ENCODE results near the gene APBA3. TPM values are rescaled to one million over a fixed set of nuclear protein-coding genes. Genes with fewer than 3 reads are reported as not detected.

APBA3 gene
- 10 to 100 TPM; 28.6 to 30.0 TPM for total RNA-seq

- intact Hi-C loops (cut with micrococcal nuclease), result loop anchor here (1.0 to 5.0 kb wide), 16 partner anchors 41 to 1156 kb away; partner anchors contain the start of genes ANKRD24, CACTIN, CHAF1A and DAPK3
- H3K9me3 Mint-ChIP-seq, result no peaks in the 10 kb centered on the region
- CTCF ChIA-PET, result interaction anchor here (0.5 to 2.4 kb wide), 11 partner anchors 9 to 378 kb away, joined by 3 to 15 read pairs (median 3); no protein-coding TSS in a partner anchor
- H3K4me3 Mint-ChIP-seq, result peak within 1 kb of the TSS; percentile 99
- H3K4me1 Mint-ChIP-seq (ENCODE audit: low read depth), result peaks cover 46% of the 10 kb centered on the region
- peak; percentile 97 for DNase-seq
- peak within 1 kb of the TSS; percentile 98 for H3K27ac Mint-ChIP-seq
- H3K27me3 Mint-ChIP-seq (ENCODE audit: low read depth), result no peaks in the 10 kb centered on the region
- H3K36me3 Mint-ChIP-seq (ENCODE audit: low read depth), result peaks cover 14% of the 10 kb centered on the region
Observed at GRCh38 chr19:3761382-3762129, at the start of gene APBA3. TSS of gene APBA3 (minus strand) at chr19:3761692. CDS start at chr19:3760264, 1,428 bp downstream.

GRCh38 chr19:3810708-3811355 is 49.3 kb upstream of the APBA3 start:
- DNase-seq, result no peak
- intact Hi-C loops (cut with micrococcal nuclease), result loop anchor here (5.0 kb wide), 1 partner anchor 304 kb away; the partner anchor contains the start of gene FZR1
- no peak overlapping the region for H3K27ac Mint-ChIP-seq
- H3K36me3 Mint-ChIP-seq (ENCODE audit: low read depth), result no peaks in the 10 kb centered on the region
- H3K4me1 Mint-ChIP-seq (ENCODE audit: low read depth), result peaks cover 38% of the 10 kb centered on the region
- H3K27me3 Mint-ChIP-seq (ENCODE audit: low read depth), result no peaks in the 10 kb centered on the region
- CTCF ChIA-PET, result interaction anchor here (1.1 to 2.3 kb wide), 2 partner anchors 11 to 27 kb away, joined by 4 to 6 read pairs; no protein-coding TSS in a partner anchor
- no peak overlapping the region for H3K4me3 Mint-ChIP-seq
- H3K9me3 Mint-ChIP-seq, result peaks cover 5% of the 10 kb centered on the region

- Mint-ChIP-seq H3K4me3 (no peak overlapping the region), H3K4me1 (ENCODE audit: low read depth) (peaks cover 38% of the 10 kb centered on the region), H3K9me3 (peaks cover 5% of the 10 kb centered on the region), H3K27me3 (ENCODE audit: low read depth) (no peaks in the 10 kb centered on the region), H3K27ac (no peak overlapping the region), H3K36me3 (ENCODE audit: low read depth) (no peaks in the 10 kb centered on the region)
- intact Hi-C loops (cut with micrococcal nuclease), result loop anchor here (5.0 kb wide), 1 partner anchor 303 kb away; the partner anchor contains the start of gene FZR1
- DNase-seq, result peak; percentile 62
- CTCF ChIA-PET, result no interaction called here
Observed at GRCh38 chr19:3809881-3810707, 48.6 kb upstream of the APBA3 start.

- no peaks in the 10 kb centered on the region for H3K36me3 Mint-ChIP-seq (ENCODE audit: low read depth)
- H3K4me3 Mint-ChIP-seq, result no peak overlapping the region
- no peaks in the 10 kb centered on the region for H3K27me3 Mint-ChIP-seq (ENCODE audit: low read depth)
- peaks cover 5% of the 10 kb centered on the region for H3K9me3 Mint-ChIP-seq
- H3K27ac Mint-ChIP-seq, result no peak overlapping the region
- no peak for DNase-seq
- CTCF ChIA-PET, result interaction anchor here (0.8 to 0.9 kb wide), 2 partner anchors 9 to 10 kb away, joined by 3 read pairs; no protein-coding TSS in a partner anchor
- peaks cover 24% of the 10 kb centered on the region for H3K4me1 Mint-ChIP-seq (ENCODE audit: low read depth)
- intact Hi-C loops (cut with micrococcal nuclease), result no loop called here
Observed at GRCh38 chr19:3808420-3809143, 47.1 kb upstream of the APBA3 start.

GRCh38 chr19:3807574-3808354 is 46.3 kb upstream of the APBA3 start:
- CTCF ChIA-PET, result interaction anchor here (0.8 to 0.9 kb wide), 2 partner anchors 9 to 10 kb away, joined by 3 read pairs; no protein-coding TSS in a partner anchor

GRCh38 chr19:3807131-3807480 is 45.6 kb upstream of the APBA3 start:
- intact Hi-C loops (cut with micrococcal nuclease), result no loop called here
- Mint-ChIP-seq H3K36me3 (ENCODE audit: low read depth) (no peaks in the 10 kb centered on the region), H3K4me1 (ENCODE audit: low read depth) (peaks cover 9% of the 10 kb centered on the region), H3K27ac (no peak overlapping the region), H3K9me3 (peaks cover 5% of the 10 kb centered on the region), H3K4me3 (no peak overlapping the region), H3K27me3 (ENCODE audit: low read depth) (no peaks in the 10 kb centered on the region)
- CTCF ChIA-PET, result no interaction called here
- no peak for DNase-seq

More at GRCh38 chr19:3807574-3808354, 46.3 kb upstream of the APBA3 start:
- intact Hi-C loops (cut with micrococcal nuclease), result no loop called here
- Mint-ChIP-seq H3K27me3 (ENCODE audit: low read depth) (no peaks in the 10 kb centered on the region), H3K9me3 (peaks cover 5% of the 10 kb centered on the region), H3K36me3 (ENCODE audit: low read depth) (no peaks in the 10 kb centered on the region), H3K4me1 (ENCODE audit: low read depth) (peaks cover 16% of the 10 kb centered on the region), H3K4me3 (no peak overlapping the region), H3K27ac (no peak overlapping the region)
- DNase-seq, result no peak

GRCh38 chr19:3805859-3806258 is 44.4 kb upstream of the APBA3 start:
- intact Hi-C loops (cut with micrococcal nuclease), result no loop called here
- no peaks in the 10 kb centered on the region for H3K36me3 Mint-ChIP-seq (ENCODE audit: low read depth)
- CTCF ChIA-PET, result no interaction called here
- no peaks in the 10 kb centered on the region for H3K27me3 Mint-ChIP-seq (ENCODE audit: low read depth)
- peaks cover 5% of the 10 kb centered on the region for H3K9me3 Mint-ChIP-seq
- no peak overlapping the region for H3K27ac Mint-ChIP-seq
- H3K4me3 Mint-ChIP-seq, result no peak overlapping the region
- no peak for DNase-seq
- H3K4me1 Mint-ChIP-seq (ENCODE audit: low read depth), result peaks cover 13% of the 10 kb centered on the region

- Mint-ChIP-seq H3K27me3 (ENCODE audit: low read depth) (no peaks in the 10 kb centered on the region), H3K4me3 (no peak overlapping the region), H3K27ac (no peak overlapping the region), H3K4me1 (ENCODE audit: low read depth) (peaks cover 13% of the 10 kb centered on the region), H3K9me3 (peaks cover 5% of the 10 kb centered on the region), H3K36me3 (ENCODE audit: low read depth) (no peaks in the 10 kb centered on the region)
- DNase-seq, result no peak
- CTCF ChIA-PET, result no interaction called here
- intact Hi-C loops (cut with micrococcal nuclease), result no loop called here
Observed at GRCh38 chr19:3804429-3804828, 42.9 kb upstream of the APBA3 start.

- CTCF ChIA-PET, result no interaction called here
- peaks cover 5% of the 10 kb centered on the region for H3K9me3 Mint-ChIP-seq
- DNase-seq, result no peak
- peaks cover 17% of the 10 kb centered on the region for H3K4me1 Mint-ChIP-seq (ENCODE audit: low read depth)
- no peak overlapping the region for H3K27ac Mint-ChIP-seq
- H3K27me3 Mint-ChIP-seq (ENCODE audit: low read depth), result no peaks in the 10 kb centered on the region
- no peak overlapping the region for H3K4me3 Mint-ChIP-seq
- no peaks in the 10 kb centered on the region for H3K36me3 Mint-ChIP-seq (ENCODE audit: low read depth)
- intact Hi-C loops (cut with micrococcal nuclease), result no loop called here
Observed at GRCh38 chr19:3803986-3804385, 42.5 kb upstream of the APBA3 start.

GRCh38 chr19:3803114-3803888 is 41.8 kb upstream of the APBA3 start:
- no peaks in the 10 kb centered on the region for H3K36me3 Mint-ChIP-seq (ENCODE audit: low read depth)
- peaks cover 5% of the 10 kb centered on the region for H3K9me3 Mint-ChIP-seq
- H3K27ac Mint-ChIP-seq, result no peak overlapping the region
- no peak for DNase-seq
- H3K4me3 Mint-ChIP-seq, result no peak overlapping the region
- H3K4me1 Mint-ChIP-seq (ENCODE audit: low read depth), result peaks cover 18% of the 10 kb centered on the region
- CTCF ChIA-PET, result no interaction called here
- intact Hi-C loops (cut with micrococcal nuclease), result no loop called here
- H3K27me3 Mint-ChIP-seq (ENCODE audit: low read depth), result no peaks in the 10 kb centered on the region
